PC-9 (cell line): Measurements from ENCODE around the gene CBY2. TPM values are rescaled to one million over a fixed set of nuclear protein-coding genes. Genes with fewer than 3 reads are reported as not detected.

Experiments
- BruUV-seq: library from RNA; stranded (reverse); fragments of 400-500 nt; replicated peaks from 2 replicates; lab custom pipeline; 2021; lab: Mats Ljungman, UMichigan
- CTCF ChIA-PET: fragments of 300-600 bp; sonication (Branson Sonifier 250); formaldehyde crosslinking; loops from one replicate; lab custom pipeline; 2022; ENCODE audit warnings: antibody characterized with exemption; lab: Charles Lee
- POLR2A ChIA-PET: fragments of 300-600 bp; sonication (Branson Sonifier 250); formaldehyde crosslinking; loops from one replicate; lab custom pipeline; 2022; ENCODE audit warnings: antibody characterized with exemption; ENCODE audit not compliant: unreplicated experiment; lab: Charles Lee
- DNase-seq, 2 experiments: peaks; one replicate each; pipeline versions ENCODE4 v3.0.0 to v3.0.0-alpha.2; 2015 to 2022; ENCODE audit warnings: mixed read lengths in 1 of 2
- H2AFZ ChIP-seq: fragments of 200-600 bp; sonication (generic); 2 replicates; pipeline ENCODE4 v1.8.1; 2017; ENCODE audit warnings: antibody characterized with exemption
- H3F3A ChIP-seq: fragments of 200-600 bp; sonication (generic); 2 replicates; pipeline ENCODE4 v1.8.1; 2017; ENCODE audit warnings: antibody characterized with exemption, mild to moderate bottlenecking, low read depth; ENCODE audit not compliant: insufficient read depth
- H3K27ac ChIP-seq: fragments of 200-600 bp; sonication (generic); 2 replicates; pipeline ENCODE4 v1.6.1; 2016; ENCODE audit warnings: mixed run types
- H3K27me3 ChIP-seq: fragments of 200-600 bp; sonication (generic); 2 replicates; pipeline ENCODE4 v1.6.1; 2016; ENCODE audit warnings: low read depth, mixed run types; ENCODE audit not compliant: insufficient read depth
- H3K36me3 ChIP-seq: fragments of 200-600 bp; sonication (generic); 2 replicates; pipeline ENCODE4 v1.6.1; 2016; ENCODE audit warnings: low read depth, mixed run types
- H3K4me1 ChIP-seq: fragments of 200-600 bp; sonication (generic); replicated peaks from 2 replicates; pipeline ENCODE4 v1.6.1; 2016; ENCODE audit warnings: mixed run types; ENCODE audit not compliant: insufficient read depth
- H3K4me2 ChIP-seq: fragments of 200-600 bp; sonication (generic); 2 replicates; pipeline ENCODE4 v1.6.1; 2017; ENCODE audit warnings: mixed run types
- H3K4me3 ChIP-seq: fragments of 200-600 bp; sonication (generic); 2 replicates; pipeline ENCODE4 v1.6.1; 2016; ENCODE audit warnings: mixed run types
- H3K79me2 ChIP-seq: fragments of 200-600 bp; sonication (generic); 2 replicates; pipeline ENCODE4 v1.6.1; 2017; ENCODE audit warnings: low read depth, mixed run types
- H3K9me2 ChIP-seq: fragments of 200-600 bp; sonication (generic); 2 replicates; pipeline ENCODE4 v1.8.1; 2017; ENCODE audit warnings: mild to moderate bottlenecking; ENCODE audit not compliant: insufficient read depth
- H3K9me3 ChIP-seq: fragments of 200-600 bp; sonication (generic); 2 replicates; pipeline ENCODE4 v1.8.1; 2016; ENCODE audit warnings: low read depth; ENCODE audit not compliant: insufficient read depth
- H4K20me1 ChIP-seq: fragments of 200-600 bp; sonication (generic); 2 replicates; pipeline ENCODE4 v1.8.1; 2017; ENCODE audit not compliant: insufficient read depth
- EZH2 ChIP-seq: fragments of 200-600 bp; sonication (generic); IDR thresholded peaks from 2 replicates; pipeline ENCODE4 v1.8.0; 2017; ENCODE audit warnings: antibody characterized with exemption, low read depth
- intact Hi-C: fragments of 100-400 bp; cut with micrococcal nuclease; formaldehyde crosslinking; loops from one replicate; pipeline ENCODE4 v1.10.0; 2022; ENCODE audit not compliant: unreplicated experiment
- total RNA-seq: library from RNA; stranded (reverse); gene quantifications from 2 replicates; pipeline ENCODE4 v1.2.3, GENCODE V29; 2021
- TF ChIP-seq, protein P1 (sequence below): fragments of 200-600 bp; sonication (generic); conservative IDR thresholded peaks from 2 replicates; pipeline ENCODE4 v1.6.1; 2017; ENCODE audit warnings: mixed run types, antibody characterized with exemption, mild to moderate bottlenecking, moderate library complexity

CBY2 gene
- total RNA-seq, 1 experiment from 2014 or later, result not detected

DNA sequence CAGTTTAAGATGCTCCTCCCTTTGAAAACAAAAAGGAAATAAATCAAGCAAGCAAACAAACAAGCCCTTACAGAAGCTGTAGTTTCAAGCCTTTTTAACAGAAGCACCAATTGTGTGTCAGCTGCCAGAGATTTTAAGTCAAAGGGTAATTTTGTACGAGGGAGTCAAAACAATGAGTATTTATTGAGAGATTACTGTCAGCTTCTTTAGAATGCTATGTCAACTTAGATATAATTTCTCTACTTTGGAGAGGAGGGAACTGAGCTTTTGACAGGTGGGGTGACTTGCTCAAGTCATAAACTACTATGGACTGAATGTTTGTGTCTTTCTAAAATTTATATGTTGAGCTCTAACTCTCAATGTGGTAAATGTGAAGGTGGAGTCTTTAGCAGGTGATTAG is 10.5 kb upstream of the CBY2 start:
- intact Hi-C loops, result no loop called here
- no TSS peak for BruUV-seq
- POLR2A ChIA-PET, result no interaction called here
- Histone ChIP-seq H3K4me2 (no peak overlapping the region), H3K9me2 (no peaks in the 10 kb centered on the region), H3K9me3 (no peaks in the 10 kb centered on the region), H3K79me2 (no peaks in the 10 kb centered on the region), H3K4me1 (no peaks in the 10 kb centered on the region), H3K27ac (no peak overlapping the region), H4K20me1 (no peaks in the 10 kb centered on the region), H3K4me3 (no peak overlapping the region), H2AFZ (no peak overlapping the region), H3F3A (no peaks in the 10 kb centered on the region), H3K27me3 (peaks cover 85% of the 10 kb centered on the region), H3K36me3 (no peaks in the 10 kb centered on the region)
- TF ChIP-seq, protein P1, sequence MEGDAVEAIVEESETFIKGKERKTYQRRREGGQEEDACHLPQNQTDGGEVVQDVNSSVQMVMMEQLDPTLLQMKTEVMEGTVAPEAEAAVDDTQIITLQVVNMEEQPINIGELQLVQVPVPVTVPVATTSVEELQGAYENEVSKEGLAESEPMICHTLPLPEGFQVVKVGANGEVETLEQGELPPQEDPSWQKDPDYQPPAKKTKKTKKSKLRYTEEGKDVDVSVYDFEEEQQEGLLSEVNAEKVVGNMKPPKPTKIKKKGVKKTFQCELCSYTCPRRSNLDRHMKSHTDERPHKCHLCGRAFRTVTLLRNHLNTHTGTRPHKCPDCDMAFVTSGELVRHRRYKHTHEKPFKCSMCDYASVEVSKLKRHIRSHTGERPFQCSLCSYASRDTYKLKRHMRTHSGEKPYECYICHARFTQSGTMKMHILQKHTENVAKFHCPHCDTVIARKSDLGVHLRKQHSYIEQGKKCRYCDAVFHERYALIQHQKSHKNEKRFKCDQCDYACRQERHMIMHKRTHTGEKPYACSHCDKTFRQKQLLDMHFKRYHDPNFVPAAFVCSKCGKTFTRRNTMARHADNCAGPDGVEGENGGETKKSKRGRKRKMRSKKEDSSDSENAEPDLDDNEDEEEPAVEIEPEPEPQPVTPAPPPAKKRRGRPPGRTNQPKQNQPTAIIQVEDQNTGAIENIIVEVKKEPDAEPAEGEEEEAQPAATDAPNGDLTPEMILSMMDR, result no peak
- TF ChIP-seq EZH2, result no peak
- DNase-seq, result no peak
- CTCF ChIA-PET, result no interaction called here

DNA sequence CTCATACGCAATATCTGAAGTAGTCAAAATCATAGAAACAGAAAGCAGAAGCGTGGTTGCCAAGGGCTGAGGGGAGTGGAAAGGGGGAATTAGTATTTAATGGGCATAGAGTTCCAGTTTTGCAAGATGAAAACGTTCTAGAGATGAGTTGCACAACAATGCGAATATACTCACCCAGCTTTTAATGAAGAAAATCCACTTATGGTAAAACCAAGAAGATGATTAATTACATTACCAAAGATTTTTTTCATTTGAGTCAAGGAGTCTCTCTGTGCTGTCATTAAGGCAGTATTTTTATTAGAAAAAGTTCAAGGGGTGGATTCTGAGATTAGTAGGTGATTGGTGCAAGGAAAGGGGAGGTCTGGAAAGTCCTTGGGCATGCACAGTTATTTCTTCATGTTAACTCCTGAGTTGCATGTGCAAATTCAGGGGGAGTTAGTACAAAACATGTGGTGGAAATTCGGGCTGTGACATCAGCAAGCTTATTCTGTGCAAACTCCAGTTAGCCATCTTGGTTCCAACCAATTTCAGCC is 6.9 kb upstream of the CBY2 start:
- TF ChIP-seq, protein P1, result no peak
- H3K4me3 ChIP-seq, result no peak overlapping the region
- no peaks in the 10 kb centered on the region for H4K20me1 ChIP-seq
- intact Hi-C loops, result no loop called here
- DNase-seq, result no peak
- POLR2A ChIA-PET, result no interaction called here
- no peaks in the 10 kb centered on the region for H3K9me2 ChIP-seq
- H3K4me1 ChIP-seq, result no peaks in the 10 kb centered on the region
- H3K27ac ChIP-seq, result no peak overlapping the region
- H3K27me3 ChIP-seq, result peaks cover 71% of the 10 kb centered on the region
- H3K79me2 ChIP-seq, result no peaks in the 10 kb centered on the region
- no peaks in the 10 kb centered on the region for H3K9me3 ChIP-seq
- H3K4me2 ChIP-seq, result no peak overlapping the region
- CTCF ChIA-PET, result no interaction called here
- H3F3A ChIP-seq, result no peaks in the 10 kb centered on the region
- BruUV-seq, result no TSS peak
- H3K36me3 ChIP-seq, result no peaks in the 10 kb centered on the region
- H2AFZ ChIP-seq, result no peak overlapping the region

DNA sequence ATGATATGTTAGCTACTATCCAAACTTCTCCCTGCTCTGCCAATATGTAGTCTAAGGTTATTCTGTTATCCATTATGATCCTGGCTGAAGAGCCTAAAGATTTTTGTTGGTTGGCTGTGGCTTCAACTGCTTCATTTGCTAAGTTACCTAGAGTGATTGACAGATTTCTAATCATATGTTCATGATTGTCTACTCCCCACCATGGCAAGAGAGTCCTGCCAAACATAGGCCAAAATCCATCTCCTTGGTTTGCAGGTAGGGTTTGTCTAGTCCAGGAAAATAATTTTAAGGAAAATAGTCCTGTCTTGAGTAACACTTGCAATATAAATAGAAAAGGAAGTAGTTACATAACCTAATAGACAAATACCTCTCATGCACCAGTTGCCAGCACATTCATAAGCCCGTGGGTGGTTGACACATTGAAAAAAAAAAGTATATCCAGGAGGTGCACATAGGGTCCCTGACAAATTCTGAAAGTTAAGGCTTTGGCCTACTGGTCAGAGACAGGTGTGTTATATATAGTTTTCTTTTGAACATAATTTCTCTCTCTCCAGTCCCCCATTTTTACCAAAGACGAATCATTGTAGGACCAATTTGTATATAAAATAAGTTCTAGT is 5.4 kb upstream of the CBY2 start:
- DNase-seq, result no peak
- no TSS peak for BruUV-seq
- intact Hi-C loops, result no loop called here

More for the DNA sequence above, 5.4 kb upstream of the CBY2 start:
- peaks cover 69% of the 10 kb centered on the region for H3K27me3 ChIP-seq
- TF ChIP-seq EZH2, result no peak
- TF ChIP-seq, protein P1, result no peak
- no peaks in the 10 kb centered on the region for H3K79me2 ChIP-seq
- no peak overlapping the region for H3K27ac ChIP-seq
- POLR2A ChIA-PET, result no interaction called here
- H3K9me2 ChIP-seq, result no peaks in the 10 kb centered on the region
- CTCF ChIA-PET, result no interaction called here
- no peaks in the 10 kb centered on the region for H3K36me3 ChIP-seq
- H4K20me1 ChIP-seq, result no peaks in the 10 kb centered on the region
- no peak overlapping the region for H2AFZ ChIP-seq
- H3K4me3 ChIP-seq, result no peak overlapping the region
- H3K4me2 ChIP-seq, result no peak overlapping the region
- no peaks in the 10 kb centered on the region for H3K9me3 ChIP-seq
- no peaks in the 10 kb centered on the region for H3F3A ChIP-seq
- H3K4me1 ChIP-seq, result no peaks in the 10 kb centered on the region
